Activated CD8-positive, alpha-beta T cell treated with anti-CD3 and anti-CD28 coated beads for 36 hours (primary cell): ENCODE data around the gene RNF183. TPM values are rescaled to one million over a fixed set of nuclear protein-coding genes. Genes with fewer than 3 reads are reported as not detected.
A peak's percentile ranks its signal among the peaks of the same experiment; 100 is the strongest.

Experiments
- ATAC-seq: fragments of 200-7000 bp; cut with Tn5 transposase; one replicate; pipeline ENCODE4 v1.10.0; 2021; ENCODE audit warnings: mild to moderate bottlenecking, moderate library complexity
- CTCF ChIA-PET: fragments of 350-600 bp; sonication (Branson Sonifier 250); formaldehyde crosslinking; loops from one replicate; lab custom pipeline; 2021; ENCODE audit warnings: antibody characterized with exemption; lab: Charles Lee
- POLR2A ChIA-PET: fragments of 350-600 bp; sonication (Branson Sonifier 250); formaldehyde crosslinking; loops from one replicate; lab custom pipeline; 2021; ENCODE audit warnings: antibody characterized with exemption; lab: Charles Lee
- DNase-seq: peaks from one replicate; pipeline ENCODE4 v3.0.0-alpha.2; 2020
- H3K27ac Mint-ChIP-seq: one replicate; pipeline ENCODE4 v1.8.0; 2021; ENCODE audit warnings: mild to moderate bottlenecking, mixed read lengths
- H3K27me3 Mint-ChIP-seq: one replicate; pipeline ENCODE4 v1.8.0; 2021; ENCODE audit warnings: mixed read lengths
- H3K36me3 Mint-ChIP-seq: one replicate; pipeline ENCODE4 v1.8.0; 2021; ENCODE audit warnings: low read depth, mixed read lengths
- H3K4me1 Mint-ChIP-seq: one replicate; pipeline ENCODE4 v1.8.0; 2021; ENCODE audit warnings: low read depth, mixed read lengths
- H3K4me3 Mint-ChIP-seq: one replicate; pipeline ENCODE4 v1.8.0; 2021; ENCODE audit warnings: mild to moderate bottlenecking, moderate library complexity, mixed read lengths
- H3K9me3 Mint-ChIP-seq: one replicate; pipeline ENCODE4 v1.8.0; 2021; ENCODE audit warnings: mixed read lengths
- CTCF ChIP-seq: fragments of 200-600 bp; IDR thresholded peaks from one replicate; pipeline ENCODE4 v1.8.0; 2022; ENCODE audit warnings: antibody characterized with exemption, mild to moderate bottlenecking
- intact Hi-C: fragments of 100-400 bp; cut with micrococcal nuclease; formaldehyde crosslinking; loops from one replicate; pipeline ENCODE4 v1.10.0; 2022
- total RNA-seq, 2 experiments: library from RNA; stranded (reverse); gene quantifications; one replicate each; pipeline ENCODE4 v1.2.3, GENCODE V29; 2021

RNF183 gene
- total RNA-seq, 2 experiments from 2014 or later: 0.27 TPM; not detected in 1

GRCh38 chr9:113345671-113346070, 42.5 kb upstream of the RNF183 start:
- Mint-ChIP-seq H3K27ac (peak overlapping the region; percentile 47), H3K9me3 (no peaks in the 10 kb centered on the region), H3K36me3 (no peaks in the 10 kb centered on the region), H3K4me3 (no peak overlapping the region), H3K4me1 (peaks cover 38% of the 10 kb centered on the region), H3K27me3 (peaks cover 4% of the 10 kb centered on the region)
- ChIA-PET CTCF (interaction anchor here (1.1 to 1.5 kb wide), 4 partner anchors 9 to 309 kb away, joined by 3 to 4 read pairs (median 4); no protein-coding TSS in a partner anchor), POLR2A (interaction anchor here (0.6 kb wide), 1 partner anchor 68 kb away, joined by 3 read pairs; no protein-coding TSS in a partner anchor)
- intact Hi-C loops: loop anchor here (10.0 kb wide), 1 partner anchor 71 kb away; the partner anchor contains the start of genes CDC26 and PRPF4
- TF ChIP-seq CTCF: no peak
- DNase-seq: no peak
- no peak for ATAC-seq

- DNase-seq (no peak), ATAC-seq (no peak)
- no peak overlapping the region for H3K4me3 Mint-ChIP-seq
- POLR2A ChIA-PET: interaction anchor here (0.6 to 1.1 kb wide), 2 partner anchors 47 to 68 kb away, joined by 3 read pairs; no protein-coding TSS in a partner anchor
- H3K36me3 Mint-ChIP-seq: no peaks in the 10 kb centered on the region
- H3K4me1 Mint-ChIP-seq: peaks cover 36% of the 10 kb centered on the region
- no peaks in the 10 kb centered on the region for H3K9me3 Mint-ChIP-seq
- CTCF ChIA-PET: interaction anchor here (0.8 to 1.1 kb wide), 2 partner anchors 8 to 35 kb away, joined by 3 to 4 read pairs; no protein-coding TSS in a partner anchor
- intact Hi-C loops: loop anchor here (10.0 kb wide), 1 partner anchor 70 kb away; the partner anchor contains the start of genes CDC26 and PRPF4
- TF ChIP-seq CTCF: no peak
- H3K27ac Mint-ChIP-seq: peak overlapping the region; percentile 47
- peaks cover 4% of the 10 kb centered on the region for H3K27me3 Mint-ChIP-seq
These were observed 42.0 kb upstream of the RNF183 start for GRCh38 chr9:113345190-113345589.

GRCh38 chr9:113343732-113344231, 40.6 kb upstream of the RNF183 start:
- no peaks in the 10 kb centered on the region for H3K27me3 Mint-ChIP-seq
- peak; percentile 52 for DNase-seq

GRCh38 chr9:113341712-113342410, 38.7 kb upstream of the RNF183 start:
- no peaks in the 10 kb centered on the region for H3K36me3 Mint-ChIP-seq
- no peak for TF ChIP-seq CTCF
- H3K9me3 Mint-ChIP-seq: no peaks in the 10 kb centered on the region
- ATAC-seq: no peak
- POLR2A ChIA-PET: interaction anchor here (1.2 to 2.8 kb wide), 2 partner anchors 8 to 62 kb away, joined by 3 to 12 read pairs; no protein-coding TSS in a partner anchor
- DNase-seq: peak; percentile 24
- intact Hi-C loops: loop anchor here (10.0 kb wide), 1 partner anchor 67 kb away; the partner anchor contains the start of genes CDC26 and PRPF4
- H3K27me3 Mint-ChIP-seq: no peaks in the 10 kb centered on the region
- H3K4me1 Mint-ChIP-seq: peaks cover 34% of the 10 kb centered on the region
- CTCF ChIA-PET: interaction anchor here (1.4 kb wide), 1 partner anchor 29 kb away, joined by 3 read pairs; no protein-coding TSS in a partner anchor
- H3K4me3 Mint-ChIP-seq: peak overlapping the region; percentile 0
- no peak overlapping the region for H3K27ac Mint-ChIP-seq

More at GRCh38 chr9:113343732-113344231, 40.6 kb upstream of the RNF183 start:
- no peak for ATAC-seq
- CTCF ChIA-PET: no interaction called here
- no peaks in the 10 kb centered on the region for H3K9me3 Mint-ChIP-seq
- TF ChIP-seq CTCF: no peak
- peaks cover 36% of the 10 kb centered on the region for H3K4me1 Mint-ChIP-seq
- H3K36me3 Mint-ChIP-seq: no peaks in the 10 kb centered on the region
- intact Hi-C loops: loop anchor here (10.0 kb wide), 1 partner anchor 69 kb away; the partner anchor contains the start of genes CDC26 and PRPF4
- H3K4me3 Mint-ChIP-seq: no peak overlapping the region
- no peak overlapping the region for H3K27ac Mint-ChIP-seq
- POLR2A ChIA-PET: no interaction called here
